IPS-18a (cell line): ENCODE results near the gene AKR1C4.
"Not testable (repeated sequence)": the region's sequence is repeated elsewhere in the genome, so short reads cannot be mapped to it uniquely, and the experiment has no call there.

ENCODE experiments used
- H3K27ac ChIP-seq: one replicate; pipeline ENCODE4 v1.5.1; 2013; ENCODE audit warnings: low read length
- H3K27me3 ChIP-seq: one replicate; pipeline ENCODE4 v1.6.1; 2013; ENCODE audit warnings: mild to moderate bottlenecking, low read length; ENCODE audit not compliant: control insufficient read depth, insufficient read depth
- H3K36me3 ChIP-seq: one replicate; pipeline ENCODE4 v1.6.1; 2013; ENCODE audit warnings: low read depth, low read length; ENCODE audit not compliant: control insufficient read depth
- H3K4me1 ChIP-seq: one replicate; pipeline ENCODE4 v1.6.1; 2013; ENCODE audit warnings: low read depth, low read length; ENCODE audit not compliant: control insufficient read depth
- H3K4me3 ChIP-seq: one replicate; pipeline ENCODE4 v1.5.1; 2013; ENCODE audit warnings: low read length
- H3K9ac ChIP-seq: one replicate; pipeline ENCODE4 v1.6.1; 2013; ENCODE audit warnings: mild to moderate bottlenecking, low read length, moderate library complexity
- H3K9me3 ChIP-seq: one replicate; pipeline ENCODE4 v1.6.1; 2013; ENCODE audit warnings: low read depth, low read length; ENCODE audit not compliant: control insufficient read depth

Gene AKR1C4

GRCh38 chr10:5252177-5253037, 55.8 kb downstream of the AKR1C4 start:
- Histone ChIP-seq H3K27ac (no peak overlapping the region), H3K4me3 (no peak overlapping the region), H3K36me3 (no peaks in the 10 kb centered on the region), H3K27me3 (no peaks in the 10 kb centered on the region), H3K9me3 (no peaks in the 10 kb centered on the region), H3K4me1 (no peaks in the 10 kb centered on the region), H3K9ac (no peak overlapping the region)

GRCh38 chr10:5254488-5254887, 57.9 kb downstream of the AKR1C4 start:
- H3K36me3 ChIP-seq = no peaks in the 10 kb centered on the region
- H3K4me1 ChIP-seq = no peaks in the 10 kb centered on the region
- H3K9ac ChIP-seq = no peak overlapping the region
- H3K27ac ChIP-seq = no peak overlapping the region
- no peaks in the 10 kb centered on the region for H3K9me3 ChIP-seq
- H3K27me3 ChIP-seq = no peaks in the 10 kb centered on the region
- no peak overlapping the region for H3K4me3 ChIP-seq

- H3K27ac ChIP-seq, H3K9ac ChIP-seq, H3K27me3 ChIP-seq, H3K4me1 ChIP-seq, H3K4me3 ChIP-seq, H3K9me3 ChIP-seq, H3K36me3 ChIP-seq: not testable (repeated sequence)
Observed at GRCh38 chr10:5257768-5258167, 61.1 kb downstream of the AKR1C4 start.

- no peaks in the 10 kb centered on the region for H3K4me1 ChIP-seq
- H3K27ac ChIP-seq = no peak overlapping the region
- no peaks in the 10 kb centered on the region for H3K27me3 ChIP-seq
- no peak overlapping the region for H3K9ac ChIP-seq
- H3K36me3 ChIP-seq = no peaks in the 10 kb centered on the region
- peaks cover 16% of the 10 kb centered on the region for H3K9me3 ChIP-seq
- no peak overlapping the region for H3K4me3 ChIP-seq
Observed at GRCh38 chr10:5259132-5259951, 62.7 kb downstream of the AKR1C4 start.

- Histone ChIP-seq H3K9ac (no peak overlapping the region), H3K9me3 (peaks cover 19% of the 10 kb centered on the region), H3K4me1 (no peaks in the 10 kb centered on the region), H3K4me3 (no peak overlapping the region), H3K36me3 (no peaks in the 10 kb centered on the region), H3K27me3 (no peaks in the 10 kb centered on the region), H3K27ac (no peak overlapping the region)
Observed at GRCh38 chr10:5259952-5260578, 63.4 kb downstream of the AKR1C4 start.

GRCh38 chr10:5260828-5261227, 64.2 kb downstream of the AKR1C4 start:
- no peak overlapping the region for H3K4me3 ChIP-seq
- no peaks in the 10 kb centered on the region for H3K4me1 ChIP-seq
- peaks cover 22% of the 10 kb centered on the region for H3K9me3 ChIP-seq

GRCh38 chr10:5265139-5265538, 68.5 kb downstream of the AKR1C4 start:
- H3K27me3 ChIP-seq = no peaks in the 10 kb centered on the region
- no peaks in the 10 kb centered on the region for H3K4me1 ChIP-seq
- no peaks in the 10 kb centered on the region for H3K36me3 ChIP-seq

More at GRCh38 chr10:5260828-5261227, 64.2 kb downstream of the AKR1C4 start:
- Histone ChIP-seq H3K36me3 (no peaks in the 10 kb centered on the region), H3K9ac (no peak overlapping the region), H3K27ac (no peak overlapping the region), H3K27me3 (no peaks in the 10 kb centered on the region)

GRCh38 chr10:5266351-5266750, 69.7 kb downstream of the AKR1C4 start:
- Histone ChIP-seq H3K27me3 (no peaks in the 10 kb centered on the region), H3K27ac (no peak overlapping the region), H3K9me3 (peaks cover 27% of the 10 kb centered on the region), H3K4me3 (no peak overlapping the region), H3K36me3 (no peaks in the 10 kb centered on the region), H3K9ac (no peak overlapping the region), H3K4me1 (no peaks in the 10 kb centered on the region)

More at GRCh38 chr10:5265139-5265538, 68.5 kb downstream of the AKR1C4 start:
- H3K27ac ChIP-seq = no peak overlapping the region
- H3K4me3 ChIP-seq = no peak overlapping the region
- H3K9me3 ChIP-seq = peaks cover 27% of the 10 kb centered on the region
- no peak overlapping the region for H3K9ac ChIP-seq

GRCh38 chr10:5266804-5267203, 70.2 kb downstream of the AKR1C4 start:
- Histone ChIP-seq H3K9ac (no peak overlapping the region), H3K36me3 (no peaks in the 10 kb centered on the region), H3K27ac (no peak overlapping the region)

GRCh38 chr10:5268234-5268633, 71.6 kb downstream of the AKR1C4 start:
- peaks cover 17% of the 10 kb centered on the region for H3K9me3 ChIP-seq
- no peaks in the 10 kb centered on the region for H3K4me1 ChIP-seq
- H3K9ac ChIP-seq = no peak overlapping the region
- H3K36me3 ChIP-seq = no peaks in the 10 kb centered on the region
- H3K27ac ChIP-seq = no peak overlapping the region
- H3K4me3 ChIP-seq = no peak overlapping the region
- H3K27me3 ChIP-seq = no peaks in the 10 kb centered on the region

More at GRCh38 chr10:5266804-5267203, 70.2 kb downstream of the AKR1C4 start:
- Histone ChIP-seq H3K4me3 (no peak overlapping the region), H3K27me3 (no peaks in the 10 kb centered on the region), H3K9me3 (peaks cover 27% of the 10 kb centered on the region), H3K4me1 (no peaks in the 10 kb centered on the region)
